PC-9 (cell line): ENCODE results near the gene POLDIP2. TPM values are rescaled to one million over a fixed set of nuclear protein-coding genes. Genes with fewer than 3 reads are reported as not detected.

Experiments
- BruUV-seq: library from RNA; stranded (reverse); fragments of 400-500 nt; replicated peaks from 2 replicates; lab custom pipeline; 2021; lab: Mats Ljungman, UMichigan
- CTCF ChIA-PET: fragments of 300-600 bp; sonication (Branson Sonifier 250); formaldehyde crosslinking; loops from one replicate; lab custom pipeline; 2022; ENCODE audit warnings: antibody characterized with exemption; lab: Charles Lee
- POLR2A ChIA-PET: fragments of 300-600 bp; sonication (Branson Sonifier 250); formaldehyde crosslinking; loops from one replicate; lab custom pipeline; 2022; ENCODE audit warnings: antibody characterized with exemption; ENCODE audit not compliant: unreplicated experiment; lab: Charles Lee
- DNase-seq, 2 experiments: peaks; one replicate each; pipeline versions ENCODE4 v3.0.0 to v3.0.0-alpha.2; 2015 to 2022; ENCODE audit warnings: mixed read lengths in 1 of 2
- H2AFZ ChIP-seq: fragments of 200-600 bp; sonication (generic); 2 replicates; pipeline ENCODE4 v1.8.1; 2017; ENCODE audit warnings: antibody characterized with exemption
- H3F3A ChIP-seq: fragments of 200-600 bp; sonication (generic); 2 replicates; pipeline ENCODE4 v1.8.1; 2017; ENCODE audit warnings: antibody characterized with exemption, mild to moderate bottlenecking, low read depth; ENCODE audit not compliant: insufficient read depth
- H3K27ac ChIP-seq: fragments of 200-600 bp; sonication (generic); 2 replicates; pipeline ENCODE4 v1.6.1; 2016; ENCODE audit warnings: mixed run types
- H3K27me3 ChIP-seq: fragments of 200-600 bp; sonication (generic); 2 replicates; pipeline ENCODE4 v1.6.1; 2016; ENCODE audit warnings: low read depth, mixed run types; ENCODE audit not compliant: insufficient read depth
- H3K36me3 ChIP-seq: fragments of 200-600 bp; sonication (generic); 2 replicates; pipeline ENCODE4 v1.6.1; 2016; ENCODE audit warnings: low read depth, mixed run types
- H3K4me1 ChIP-seq: fragments of 200-600 bp; sonication (generic); replicated peaks from 2 replicates; pipeline ENCODE4 v1.6.1; 2016; ENCODE audit warnings: mixed run types; ENCODE audit not compliant: insufficient read depth
- H3K4me2 ChIP-seq: fragments of 200-600 bp; sonication (generic); 2 replicates; pipeline ENCODE4 v1.6.1; 2017; ENCODE audit warnings: mixed run types
- H3K4me3 ChIP-seq: fragments of 200-600 bp; sonication (generic); 2 replicates; pipeline ENCODE4 v1.6.1; 2016; ENCODE audit warnings: mixed run types
- H3K79me2 ChIP-seq: fragments of 200-600 bp; sonication (generic); 2 replicates; pipeline ENCODE4 v1.6.1; 2017; ENCODE audit warnings: low read depth, mixed run types
- H3K9me2 ChIP-seq: fragments of 200-600 bp; sonication (generic); 2 replicates; pipeline ENCODE4 v1.8.1; 2017; ENCODE audit warnings: mild to moderate bottlenecking; ENCODE audit not compliant: insufficient read depth
- H3K9me3 ChIP-seq: fragments of 200-600 bp; sonication (generic); 2 replicates; pipeline ENCODE4 v1.8.1; 2016; ENCODE audit warnings: low read depth; ENCODE audit not compliant: insufficient read depth
- H4K20me1 ChIP-seq: fragments of 200-600 bp; sonication (generic); 2 replicates; pipeline ENCODE4 v1.8.1; 2017; ENCODE audit not compliant: insufficient read depth
- CTCF ChIP-seq: fragments of 200-600 bp; sonication (generic); conservative IDR thresholded peaks from 2 replicates; pipeline ENCODE4 v1.6.1; 2017; ENCODE audit warnings: mixed run types, antibody characterized with exemption, mild to moderate bottlenecking, moderate library complexity
- EZH2 ChIP-seq: fragments of 200-600 bp; sonication (generic); IDR thresholded peaks from 2 replicates; pipeline ENCODE4 v1.8.0; 2017; ENCODE audit warnings: antibody characterized with exemption, low read depth
- intact Hi-C: fragments of 100-400 bp; cut with micrococcal nuclease; formaldehyde crosslinking; loops from one replicate; pipeline ENCODE4 v1.10.0; 2022; ENCODE audit not compliant: unreplicated experiment
- total RNA-seq: library from RNA; stranded (reverse); gene quantifications from 2 replicates; pipeline ENCODE4 v1.2.3, GENCODE V29; 2021

The POLDIP2 gene
- total RNA-seq, 1 experiment from 2014 or later, result 98.2 TPM

- H2AFZ ChIP-seq, result no peak overlapping the region
- no peak overlapping the region for H3K4me2 ChIP-seq
- TF ChIP-seq CTCF (no peak), EZH2 (no peak)
- H4K20me1 ChIP-seq, result peaks cover 16% of the 10 kb centered on the region
- intact Hi-C loops, result loop anchor here (5.0 kb wide), 4 partner anchors 61 to 296 kb away; partner anchors contain the start of genes NLK and SLC46A1
- H3K4me3 ChIP-seq, result no peak overlapping the region
- H3K4me1 ChIP-seq, result peaks cover 22% of the 10 kb centered on the region
- no peaks in the 10 kb centered on the region for H3K9me2 ChIP-seq
- peaks cover 40% of the 10 kb centered on the region for H3K79me2 ChIP-seq
- POLR2A ChIA-PET, result interaction anchor here (0.6 to 1.1 kb wide), 3 partner anchors 9 to 20 kb away, joined by 3 to 4 read pairs (median 4); partner anchors contain the start of gene POLDIP2
- 0 out of 2 replicates have a peak, but pooled peaks cover 10% of the 10 kb centered on the region for H3K36me3 ChIP-seq
- H3K27ac ChIP-seq, result no peak overlapping the region
- no peaks in the 10 kb centered on the region for H3K27me3 ChIP-seq
- peaks cover 12% of the 10 kb centered on the region; the same call in 1 of the 2 replicates for H3F3A ChIP-seq
- no TSS peak for BruUV-seq
- CTCF ChIA-PET, result interaction anchor here (0.6 kb wide), 1 partner anchor 9 kb away, joined by 3 read pairs; no protein-coding TSS in a partner anchor
- DNase-seq, result no peak
- no peaks in the 10 kb centered on the region for H3K9me3 ChIP-seq
Measured at GRCh38 chr17:28338056-28338768, 19.1 kb downstream of the POLDIP2 start.

- Histone ChIP-seq H3K27ac (peak overlapping the region; percentile 76), H2AFZ (peak overlapping the region; percentile 78), H3K4me1 (peaks cover 22% of the 10 kb centered on the region), H3K36me3 (0 out of 2 replicates have a peak, but pooled peaks cover 4% of the 10 kb centered on the region), H3K79me2 (peaks cover 45% of the 10 kb centered on the region), H3K4me3 (peak overlapping the region; percentile 87), H4K20me1 (peaks cover 16% of the 10 kb centered on the region), H3K27me3 (no peaks in the 10 kb centered on the region), H3K9me2 (no peaks in the 10 kb centered on the region), H3K4me2 (peak overlapping the region; percentile 88), H3F3A (peaks cover 12% of the 10 kb centered on the region; the same call in 1 of the 2 replicates), H3K9me3 (no peaks in the 10 kb centered on the region)
- intact Hi-C loops, result loop anchor here (1.0 to 5.0 kb wide), 8 partner anchors 11 to 294 kb away; partner anchors contain the start of genes NLK, POLDIP2, SLC46A1 and TMEM97
- TSS peak; percentile 62 for BruUV-seq
- peak; percentile 75 to 85 for DNase-seq
- TF ChIP-seq CTCF (no peak), EZH2 (no peak)
- ChIA-PET POLR2A (interaction anchor here (0.5 to 2.2 kb wide), 13 partner anchors 10 to 615 kb away, joined by 3 to 42 read pairs (median 8); partner anchors contain the start of genes ALDOC, PHF12 and POLDIP2), CTCF (interaction anchor here (0.5 to 1.3 kb wide), 7 partner anchors 11 to 531 kb away, joined by 3 to 11 read pairs (median 6); no protein-coding TSS in a partner anchor)
Measured at GRCh38 chr17:28335959-28336871, 21.1 kb downstream of the POLDIP2 start.
